NOMO-1 treated with DMSO at 0.1 percent for 48 hours (cell line): ENCODE results near the gene VBP1.
"Not testable (repeated sequence)": the region's sequence is repeated elsewhere in the genome, so short reads cannot be mapped to it uniquely, and the experiment has no call there.

Experiments
- DNase-seq: peaks from one replicate; lab custom pipeline; 2025; ENCODE audit not compliant: unreplicated experiment; lab: John Stamatoyannopoulos, UW

Gene VBP1

DNA sequence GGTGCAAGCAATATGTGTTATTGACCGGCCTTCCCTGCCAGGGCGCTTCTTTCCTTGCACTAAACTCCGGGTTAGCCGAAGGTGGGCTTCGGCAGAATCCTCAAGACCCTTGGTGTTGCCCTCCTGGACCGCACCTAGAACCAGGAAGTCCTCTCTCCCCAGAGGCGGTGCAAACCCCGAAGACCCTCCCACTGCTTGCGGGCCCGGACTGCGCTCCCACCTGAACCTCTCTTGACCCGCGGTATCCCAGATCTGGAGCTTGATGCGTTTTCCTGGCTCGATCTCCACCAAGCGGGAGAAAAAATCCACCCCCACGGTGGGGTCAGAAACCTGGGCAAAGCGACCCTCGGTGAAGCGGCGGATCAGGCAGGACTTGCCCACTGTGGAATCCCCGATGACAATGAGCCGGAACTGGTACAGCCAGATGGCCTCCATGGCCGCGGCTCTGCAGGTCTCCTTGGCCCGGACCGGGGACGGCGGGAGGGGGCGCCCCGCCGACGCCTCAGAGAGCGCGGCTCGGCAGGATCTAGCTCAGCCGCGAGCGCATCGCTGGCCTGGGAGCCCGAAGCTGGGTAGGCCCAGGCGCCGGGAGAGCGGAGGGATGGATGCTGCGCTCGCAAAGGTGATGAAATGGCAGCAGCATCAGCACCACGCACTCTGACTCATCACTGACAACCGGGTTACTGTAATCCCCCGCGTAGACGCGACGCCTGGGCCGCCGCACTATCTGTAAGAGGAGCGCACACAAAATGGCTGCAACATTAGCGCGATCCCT, 47.8 kb downstream of the VBP1 start, which contains the start of gene RAB39B:
RAB39B (minus strand) TSS at position 638 of the 775 bp plus-strand sequence; CDS start at position 435, 203 bp downstream.
- DNase-seq = no peak

- no peak for DNase-seq
Measured at GRCh38 chrX:155266439-155266838, 50.2 kb downstream of the VBP1 start.

DNA sequence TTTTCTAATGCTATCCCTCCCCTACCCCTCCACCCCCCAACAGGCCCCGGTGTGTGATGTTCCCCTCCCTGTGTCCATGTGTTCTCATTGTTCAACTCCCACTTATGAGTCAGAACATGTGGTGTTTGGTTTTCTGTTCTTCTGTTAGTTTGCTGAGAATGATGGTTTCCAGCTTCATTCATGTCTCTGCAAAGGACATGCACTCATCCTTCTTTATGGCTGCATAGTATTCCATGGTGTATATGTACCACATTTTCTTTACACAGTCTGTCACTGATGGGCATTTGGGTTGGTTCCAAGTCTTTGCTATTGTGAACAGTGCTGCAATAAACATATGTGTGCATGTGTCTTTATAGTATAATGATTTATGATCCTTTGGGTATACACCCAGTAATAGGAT, 51.7 kb downstream of the VBP1 start:
- not testable (repeated sequence) for DNase-seq

DNA sequence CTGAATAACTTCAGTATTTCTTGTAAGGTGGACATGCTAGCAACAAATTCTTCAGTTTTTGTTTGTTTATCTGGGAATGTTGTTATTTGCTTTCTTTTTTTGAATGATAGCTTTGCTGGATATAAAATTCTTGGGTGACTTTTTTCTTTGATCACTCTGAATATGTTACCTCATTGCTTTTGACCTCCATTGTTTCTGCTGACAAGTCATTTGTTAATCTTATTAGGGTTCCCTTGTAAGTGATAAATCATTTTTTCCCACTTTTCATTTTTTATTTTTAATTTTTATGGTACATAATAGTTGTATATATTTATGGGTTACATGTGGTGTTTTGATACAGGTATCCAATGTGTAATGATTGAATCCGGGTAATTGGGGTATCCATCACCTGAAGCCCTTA, 54.7 kb downstream of the VBP1 start:
- no peak for DNase-seq

GRCh38 chrX:155279873-155280272, 63.6 kb downstream of the VBP1 start:
- DNase-seq = no peak
